ENCODE measurements around the gene COL18A1. TPM values are rescaled to one million over a fixed set of nuclear protein-coding genes. Genes with fewer than 3 reads are reported as not detected.

The COL18A1 gene
- total RNA-seq, 1 donor = 8.6 TPM

DNA sequence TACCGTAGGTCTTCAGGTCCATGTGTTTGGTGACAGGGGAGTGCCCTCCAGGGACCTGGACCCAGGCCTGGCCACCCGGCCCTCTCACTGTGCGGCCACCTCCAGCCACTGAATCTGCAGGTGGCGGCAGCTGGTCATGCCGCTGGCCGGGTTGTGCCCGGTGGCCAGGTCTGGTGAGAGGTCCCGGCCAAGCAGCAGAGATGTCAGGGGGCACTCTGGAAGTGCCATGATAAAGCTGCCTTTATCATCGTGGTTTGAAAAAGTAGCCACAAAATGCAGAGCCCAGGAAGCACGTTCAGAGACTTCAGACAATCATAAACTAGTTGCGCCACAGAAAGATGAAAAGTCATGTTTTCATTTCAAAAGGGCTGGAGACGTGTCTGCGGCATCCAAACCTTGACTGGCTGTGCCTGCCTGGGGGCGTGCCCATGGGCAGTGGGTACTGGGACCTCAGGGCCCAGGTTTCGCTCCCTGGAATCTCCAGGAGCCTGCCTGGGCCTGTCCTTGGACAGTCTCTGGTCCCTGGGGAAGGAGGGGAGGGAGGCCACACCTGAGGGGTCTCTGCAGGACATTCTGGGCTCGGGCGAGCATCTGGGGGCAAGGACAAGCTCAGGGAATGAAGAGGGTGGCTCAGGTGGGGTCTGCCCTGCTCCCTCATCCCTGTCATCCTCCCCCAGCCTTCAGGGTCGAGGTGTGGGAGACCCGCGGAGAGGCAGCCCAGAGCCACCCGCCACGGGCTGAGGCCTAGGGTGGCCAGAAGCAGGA is 44.9 kb downstream of the COL18A1 start:
- H3K27me3 ChIP-seq (ENCODE audit: insufficient read depth, low read length) = no peaks in the 10 kb centered on the region
- peaks cover 5% of the 10 kb centered on the region for H3K9me3 ChIP-seq (ENCODE audit: low read depth, low read length)
- H3K4me3 ChIP-seq (ENCODE audit: low read length) = no peak overlapping the region
- H3K4me1 ChIP-seq (ENCODE audit: insufficient read depth, low read length) = no peaks in the 10 kb centered on the region

DNA sequence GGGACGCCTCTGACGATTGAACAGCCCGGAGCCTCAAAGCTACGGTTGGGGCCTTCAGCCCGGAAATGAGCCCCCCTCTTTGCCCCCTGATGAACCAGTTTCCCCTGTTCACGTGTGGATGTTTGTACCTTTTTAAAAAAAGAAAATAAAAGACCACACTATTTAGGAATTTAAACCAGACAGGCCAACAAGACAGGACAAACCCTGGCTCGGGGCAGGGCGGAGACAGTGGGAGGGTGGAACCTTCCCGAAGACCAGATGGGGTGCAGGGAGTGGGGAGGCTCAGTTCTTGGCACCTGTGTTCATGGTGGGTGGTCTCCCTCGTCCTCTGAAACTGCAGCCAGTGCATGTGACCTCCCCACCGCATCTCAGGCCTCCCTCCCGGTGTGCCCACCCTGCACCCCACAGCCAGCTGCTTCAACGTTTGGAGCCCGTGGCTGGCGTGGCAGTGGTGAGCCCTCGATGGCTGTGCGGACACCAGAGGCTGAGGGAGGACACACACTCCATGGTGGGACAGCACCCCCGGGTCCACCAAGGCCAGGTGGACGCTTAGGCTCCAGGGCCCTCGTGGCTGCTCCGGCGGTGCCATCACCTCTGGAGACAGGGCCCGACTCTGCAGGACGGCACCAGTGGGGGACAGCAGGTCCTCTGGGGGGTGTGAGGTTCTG is 45.6 kb downstream of the COL18A1 start:
- Histone ChIP-seq H3K27me3 (ENCODE audit: insufficient read depth, low read length) (no peaks in the 10 kb centered on the region), H3K9me3 (ENCODE audit: low read depth, low read length) (peaks cover 5% of the 10 kb centered on the region), H3K4me1 (ENCODE audit: insufficient read depth, low read length) (no peaks in the 10 kb centered on the region), H3K4me3 (ENCODE audit: low read length) (no peak overlapping the region)

DNA sequence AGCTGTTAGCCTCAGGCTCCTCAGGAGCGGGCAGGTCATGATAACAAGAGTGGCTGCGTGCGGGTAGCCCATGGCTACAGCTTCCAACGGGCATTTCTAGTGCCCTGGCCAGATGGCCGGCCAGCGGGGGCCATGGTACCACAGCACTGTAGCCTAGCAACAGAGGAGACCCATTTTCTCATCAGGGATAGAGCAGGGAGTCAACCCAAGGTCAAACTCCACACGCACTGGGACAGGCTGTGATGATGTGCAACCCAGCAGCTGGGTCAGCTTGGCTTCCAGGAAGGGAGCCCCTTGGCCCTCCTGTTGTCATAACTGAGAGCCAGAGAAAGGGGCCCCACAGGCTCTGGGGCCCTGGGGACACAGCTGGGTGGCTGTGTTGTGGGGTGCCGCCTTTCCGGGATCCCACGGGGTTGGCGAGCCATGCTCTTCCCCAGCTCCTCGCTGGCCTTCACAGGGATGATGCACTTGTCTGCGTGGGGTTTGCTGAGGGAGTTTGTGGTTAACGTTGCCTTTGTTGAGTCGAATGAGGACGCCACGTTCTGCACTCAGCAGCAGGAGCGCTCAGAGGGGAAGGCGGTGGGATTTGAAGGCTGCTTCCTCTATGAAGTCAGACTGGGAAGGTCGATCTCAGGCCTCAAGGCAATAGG is 46.3 kb downstream of the COL18A1 start:
- Histone ChIP-seq H3K27me3 (ENCODE audit: insufficient read depth, low read length) (no peaks in the 10 kb centered on the region), H3K4me3 (ENCODE audit: low read length) (no peak overlapping the region), H3K4me1 (ENCODE audit: insufficient read depth, low read length) (no peaks in the 10 kb centered on the region), H3K9me3 (ENCODE audit: low read depth, low read length) (peaks cover 4% of the 10 kb centered on the region)

DNA sequence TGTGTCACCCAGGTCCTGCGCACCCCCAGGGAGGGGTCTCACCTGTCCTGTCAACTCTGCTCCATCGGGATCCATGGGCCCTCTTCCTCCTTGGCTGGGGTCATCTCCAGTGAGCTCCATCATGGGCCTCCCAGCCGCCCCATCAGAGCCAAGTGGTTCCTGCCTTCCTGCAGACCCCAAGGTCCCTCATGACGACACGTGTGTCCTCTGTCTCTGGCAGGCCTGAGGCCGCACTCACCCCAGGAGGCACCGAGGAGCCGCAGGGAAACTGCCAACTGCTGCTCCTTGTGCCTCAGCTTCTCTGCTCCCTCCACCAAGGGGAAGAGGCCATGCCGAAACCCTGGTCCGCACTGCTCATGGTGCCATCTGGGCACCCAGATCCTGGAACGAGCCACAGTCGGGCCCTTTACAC is 46.8 kb downstream of the COL18A1 start:
- no peak overlapping the region for H3K4me3 ChIP-seq (ENCODE audit: low read length)
- no peaks in the 10 kb centered on the region for H3K4me1 ChIP-seq (ENCODE audit: insufficient read depth, low read length)
- no peaks in the 10 kb centered on the region for H3K27me3 ChIP-seq (ENCODE audit: insufficient read depth, low read length)
- no peaks in the 10 kb centered on the region for H3K9me3 ChIP-seq (ENCODE audit: low read depth, low read length)

DNA sequence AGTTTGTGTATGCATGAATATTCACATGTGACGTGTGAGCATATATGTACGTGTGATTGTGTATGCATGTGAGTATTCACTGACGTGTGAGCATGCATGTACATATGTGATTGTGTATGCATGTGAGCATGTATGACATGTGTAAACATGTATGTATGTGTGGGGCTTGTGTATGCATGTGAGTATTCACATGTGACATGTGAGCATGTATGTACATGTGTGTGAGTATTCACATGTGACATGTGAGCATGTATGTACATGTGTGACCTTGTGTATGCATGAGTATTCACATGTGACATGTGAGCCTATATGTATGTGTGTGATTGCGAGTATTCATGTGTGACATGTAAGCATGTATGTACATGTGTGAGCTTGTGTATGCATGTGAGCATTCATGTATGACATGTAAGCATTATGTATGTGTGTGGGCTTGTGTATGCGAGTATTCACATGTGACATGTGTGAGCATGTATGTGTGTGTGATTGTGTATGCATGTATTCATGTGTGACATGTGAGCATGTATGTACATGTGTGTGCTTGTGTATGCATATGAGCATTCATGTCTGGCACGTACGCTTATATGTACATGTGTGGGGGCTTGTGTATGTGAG is 47.8 kb downstream of the COL18A1 start:
- H3K4me1 ChIP-seq (ENCODE audit: insufficient read depth, low read length) = no peaks in the 10 kb centered on the region
- H3K27me3 ChIP-seq (ENCODE audit: insufficient read depth, low read length) = no peaks in the 10 kb centered on the region
- H3K9me3 ChIP-seq (ENCODE audit: low read depth, low read length) = no peaks in the 10 kb centered on the region
- H3K4me3 ChIP-seq (ENCODE audit: low read length) = no peak overlapping the region

DNA sequence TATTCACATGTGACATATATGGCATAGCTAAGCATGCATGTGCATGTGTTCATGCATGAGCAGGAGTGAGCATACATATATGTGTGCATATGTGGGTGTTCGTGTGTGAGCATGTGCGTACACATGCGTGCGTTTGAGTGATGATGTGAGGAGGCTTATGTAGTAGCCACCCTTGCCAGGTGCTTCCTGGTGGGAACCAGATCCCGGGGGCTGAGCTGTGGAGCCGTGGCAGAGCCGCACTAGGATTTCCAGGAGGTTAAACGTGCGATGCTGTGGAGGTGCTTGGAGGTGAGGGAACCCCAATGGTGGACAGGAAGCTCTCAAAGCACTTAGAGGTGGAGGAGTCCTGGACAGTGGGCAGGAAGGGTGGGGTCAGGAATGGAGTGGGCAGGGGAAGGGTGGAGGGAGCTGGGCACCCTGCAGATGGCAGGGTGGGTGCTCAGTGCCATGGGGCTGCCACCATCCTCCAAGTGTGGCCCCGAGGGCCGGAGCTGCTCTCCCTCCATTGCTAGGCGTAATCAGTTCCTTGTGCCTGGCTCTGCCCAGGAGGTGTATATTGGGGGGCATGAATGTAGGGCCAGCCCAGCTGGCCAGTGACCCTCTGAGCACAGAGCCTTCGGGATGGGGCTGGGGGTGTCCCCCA is 48.5 kb downstream of the COL18A1 start:
- H3K9me3 ChIP-seq (ENCODE audit: low read depth, low read length) = no peaks in the 10 kb centered on the region
- H3K4me1 ChIP-seq (ENCODE audit: insufficient read depth, low read length) = no peaks in the 10 kb centered on the region
- no peaks in the 10 kb centered on the region for H3K27me3 ChIP-seq (ENCODE audit: insufficient read depth, low read length)
- no peak overlapping the region for H3K4me3 ChIP-seq (ENCODE audit: low read length)

DNA sequence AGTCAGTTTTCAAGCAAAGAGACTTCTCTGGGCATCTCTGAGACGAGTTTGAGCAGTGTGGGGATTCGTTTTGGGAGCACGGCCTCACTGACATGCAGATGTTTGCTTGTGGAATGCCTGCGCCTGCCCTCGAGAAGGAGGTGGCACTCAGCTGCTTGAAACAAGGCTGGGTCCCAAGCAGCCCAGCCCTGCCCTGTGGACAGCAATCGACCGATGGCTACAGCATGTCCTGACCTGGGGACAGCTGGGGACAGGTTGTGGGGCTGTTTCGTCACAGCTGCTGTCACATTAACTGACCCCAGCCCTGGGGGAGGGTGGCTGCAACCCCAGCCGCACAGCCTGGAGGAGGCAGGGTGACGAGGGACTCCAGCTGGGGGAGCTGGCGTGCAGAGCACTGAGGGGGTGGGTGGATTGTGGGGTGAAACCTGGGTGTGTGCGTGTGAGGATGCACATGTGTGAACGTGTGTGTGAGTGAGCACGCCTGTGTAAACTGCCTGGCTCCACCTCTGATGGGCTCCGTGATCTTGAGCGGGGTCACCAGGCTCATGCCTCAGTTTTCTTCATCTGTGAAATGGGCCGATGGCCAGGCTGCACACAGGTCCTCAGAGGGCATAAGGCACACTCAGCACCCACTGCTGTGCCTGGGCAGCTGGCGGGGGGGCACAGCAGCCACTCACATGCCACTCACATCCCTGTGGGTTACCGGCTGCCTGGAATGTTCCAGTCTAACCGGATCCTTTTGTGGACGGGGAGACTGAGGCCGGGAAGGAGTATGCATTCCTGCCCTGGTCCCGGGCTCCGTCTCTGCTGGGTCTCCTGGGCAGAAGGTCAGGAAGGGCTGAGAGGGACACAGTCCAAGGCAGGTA is 49.3 kb downstream of the COL18A1 start:
- Histone ChIP-seq H3K27me3 (ENCODE audit: insufficient read depth, low read length) (no peaks in the 10 kb centered on the region), H3K4me1 (ENCODE audit: insufficient read depth, low read length) (no peaks in the 10 kb centered on the region), H3K4me3 (ENCODE audit: low read length) (no peak overlapping the region), H3K9me3 (ENCODE audit: low read depth, low read length) (no peaks in the 10 kb centered on the region)

DNA sequence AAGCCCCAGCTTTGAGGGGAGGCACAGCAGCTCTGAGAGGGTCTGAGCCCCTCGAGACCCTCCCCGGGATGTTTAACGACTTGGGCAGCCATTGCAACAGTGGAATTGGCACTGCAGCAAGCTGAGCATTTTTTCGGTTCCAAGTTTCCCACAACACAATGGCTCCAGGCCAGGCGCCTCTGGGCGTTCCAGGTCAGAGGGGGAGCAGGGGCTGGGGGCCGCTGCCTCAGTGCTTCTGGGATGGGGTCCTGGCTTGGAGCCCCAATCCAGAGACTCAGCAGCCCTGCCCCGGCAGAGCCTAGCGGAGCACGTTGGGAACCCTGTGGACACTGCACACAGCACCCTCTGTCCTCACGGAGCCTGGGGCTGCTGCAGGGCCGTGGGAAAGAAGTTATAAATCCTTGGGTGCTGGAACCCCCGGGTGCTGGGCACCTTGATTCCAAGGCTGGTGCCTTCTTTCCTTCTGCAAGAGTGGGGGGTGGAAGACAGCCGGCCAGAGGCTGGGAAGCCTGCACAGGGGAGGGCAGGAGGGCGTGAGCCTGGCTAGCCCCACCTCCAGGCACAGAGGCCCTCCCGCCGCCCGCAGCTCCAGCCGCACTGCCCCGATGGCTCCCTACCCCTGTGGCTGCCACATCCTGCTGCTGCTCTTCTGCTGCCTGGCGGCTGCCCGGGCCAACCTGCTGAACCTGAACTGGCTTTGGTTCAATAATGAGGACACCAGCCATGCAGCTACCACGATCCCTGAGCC is 50.1 kb downstream of the COL18A1 start:
- Histone ChIP-seq H3K9me3 (ENCODE audit: low read depth, low read length) (no peaks in the 10 kb centered on the region), H3K27me3 (ENCODE audit: insufficient read depth, low read length) (no peaks in the 10 kb centered on the region), H3K4me3 (ENCODE audit: low read length) (no peak overlapping the region), H3K4me1 (ENCODE audit: insufficient read depth, low read length) (no peaks in the 10 kb centered on the region)

DNA sequence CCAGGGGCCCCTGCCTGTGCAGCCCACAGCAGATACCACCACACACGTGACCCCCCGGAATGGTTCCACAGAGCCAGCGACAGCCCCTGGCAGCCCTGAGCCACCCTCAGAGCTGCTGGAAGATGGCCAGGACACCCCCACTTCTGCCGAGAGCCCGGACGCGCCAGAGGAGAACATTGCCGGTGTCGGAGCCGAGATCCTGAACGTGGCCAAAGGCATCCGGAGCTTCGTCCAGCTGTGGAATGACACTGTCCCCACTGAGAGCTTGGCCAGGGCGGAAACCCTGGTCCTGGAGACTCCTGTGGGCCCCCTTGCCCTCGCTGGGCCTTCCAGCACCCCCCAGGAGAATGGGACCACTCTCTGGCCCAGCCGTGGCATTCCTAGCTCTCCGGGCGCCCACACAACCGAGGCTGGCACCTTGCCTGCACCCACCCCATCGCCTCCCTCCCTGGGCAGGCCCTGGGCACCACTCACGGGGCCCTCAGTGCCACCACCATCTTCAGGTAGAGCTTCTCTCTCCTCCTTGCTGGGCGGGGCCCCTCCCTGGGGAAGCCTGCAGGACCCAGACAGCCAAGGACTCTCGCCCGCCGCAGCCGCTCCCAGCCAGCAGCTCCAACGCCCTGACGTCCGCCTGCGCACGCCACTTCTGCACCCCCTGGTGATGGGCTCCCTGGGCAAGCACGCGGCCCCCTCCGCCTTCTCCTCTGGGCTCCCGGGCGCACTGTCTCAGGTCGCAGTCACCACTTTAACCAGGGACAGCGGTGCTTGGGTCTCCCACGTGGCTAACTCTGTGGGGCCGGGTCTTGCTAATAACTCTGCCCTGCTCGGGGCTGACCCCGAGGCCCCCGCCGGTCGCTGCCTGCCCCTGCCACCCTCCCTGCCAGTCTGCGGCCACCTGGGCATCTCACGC is 51.0 kb downstream of the COL18A1 start:
- no peaks in the 10 kb centered on the region for H3K27me3 ChIP-seq (ENCODE audit: insufficient read depth, low read length)
- no peak overlapping the region for H3K4me3 ChIP-seq (ENCODE audit: low read length)
- no peaks in the 10 kb centered on the region for H3K4me1 ChIP-seq (ENCODE audit: insufficient read depth, low read length)
- H3K9me3 ChIP-seq (ENCODE audit: low read depth, low read length) = no peaks in the 10 kb centered on the region

DNA sequence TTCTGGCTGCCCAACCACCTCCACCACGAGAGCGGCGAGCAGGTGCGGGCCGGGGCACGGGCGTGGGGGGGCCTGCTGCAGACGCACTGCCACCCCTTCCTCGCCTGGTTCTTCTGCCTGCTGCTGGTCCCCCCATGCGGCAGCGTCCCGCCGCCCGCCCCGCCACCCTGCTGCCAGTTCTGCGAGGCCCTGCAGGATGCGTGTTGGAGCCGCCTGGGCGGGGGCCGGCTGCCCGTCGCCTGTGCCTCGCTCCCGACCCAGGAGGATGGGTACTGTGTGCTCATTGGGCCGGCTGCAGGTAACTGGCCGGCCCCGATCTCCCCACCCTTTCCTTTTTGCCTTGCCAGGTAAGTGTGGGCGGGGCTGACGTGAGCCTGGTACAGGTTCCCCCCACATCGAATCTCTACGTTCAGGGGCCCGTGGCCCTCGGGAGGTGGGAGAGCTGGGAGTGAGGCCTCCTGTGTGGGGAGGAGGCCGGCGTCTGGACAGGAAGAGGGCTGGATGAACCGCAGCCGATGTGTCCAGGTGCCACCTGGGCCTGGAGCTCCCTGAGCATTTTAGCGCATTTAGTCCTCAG is 51.7 kb downstream of the COL18A1 start:
- no peaks in the 10 kb centered on the region for H3K4me1 ChIP-seq (ENCODE audit: insufficient read depth, low read length)
- H3K4me3 ChIP-seq (ENCODE audit: low read length) = no peak overlapping the region
- H3K27me3 ChIP-seq (ENCODE audit: insufficient read depth, low read length) = no peaks in the 10 kb centered on the region
- no peaks in the 10 kb centered on the region for H3K9me3 ChIP-seq (ENCODE audit: low read depth, low read length)

DNA sequence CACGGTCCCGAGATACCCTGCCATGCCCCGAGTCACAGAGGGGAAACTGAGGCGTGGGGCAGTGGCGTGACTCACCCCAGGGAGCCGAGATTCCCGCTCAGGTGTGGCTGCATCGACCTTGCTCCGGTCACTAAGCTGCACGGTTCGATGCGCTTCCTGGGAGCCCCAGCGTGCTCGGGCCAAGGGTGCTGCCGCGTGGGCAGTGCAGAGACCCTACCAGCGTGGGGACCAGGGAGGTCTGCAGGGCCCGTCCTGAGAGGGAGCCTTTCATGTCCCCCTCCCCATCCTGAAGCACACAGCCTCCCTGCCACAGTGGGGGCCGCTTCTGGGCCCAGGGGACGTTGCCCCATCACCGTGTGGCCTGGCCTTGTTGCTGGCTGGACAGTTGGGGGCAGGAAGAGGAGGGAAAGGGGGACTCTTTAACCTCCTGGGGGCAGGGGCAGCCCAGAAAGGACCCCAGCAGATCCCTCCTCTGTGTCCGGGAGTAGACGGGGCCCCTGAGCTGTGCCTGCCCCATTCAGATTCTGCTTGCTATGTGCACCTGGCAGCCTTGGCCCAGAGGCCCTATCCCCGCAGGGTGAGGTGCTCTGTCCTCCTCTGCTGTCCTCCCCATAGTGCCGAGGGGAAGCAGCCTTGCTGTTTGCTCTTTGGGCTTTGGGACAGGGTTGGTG is 52.3 kb downstream of the COL18A1 start:
- no peaks in the 10 kb centered on the region for H3K9me3 ChIP-seq (ENCODE audit: low read depth, low read length)
- H3K4me1 ChIP-seq (ENCODE audit: insufficient read depth, low read length) = no peaks in the 10 kb centered on the region
- no peaks in the 10 kb centered on the region for H3K27me3 ChIP-seq (ENCODE audit: insufficient read depth, low read length)
- no peak overlapping the region for H3K4me3 ChIP-seq (ENCODE audit: low read length)

DNA sequence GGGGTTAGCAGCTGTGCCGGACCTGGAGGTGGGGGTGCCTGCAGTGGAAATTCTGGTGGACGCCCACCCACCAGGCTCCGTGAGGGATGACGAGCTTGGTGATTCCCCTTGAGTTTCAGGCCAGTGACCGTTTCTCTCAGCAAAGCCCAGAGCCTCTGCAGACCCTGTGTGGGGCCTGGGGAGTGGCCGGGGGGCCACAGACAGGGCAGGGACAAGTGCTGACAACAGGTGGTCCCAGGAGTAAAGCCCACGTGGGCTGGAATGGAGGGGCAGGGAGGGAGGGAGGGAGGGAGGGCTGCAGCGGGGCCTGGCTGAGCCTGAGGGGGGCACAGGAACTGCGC is 52.8 kb downstream of the COL18A1 start:
- no peaks in the 10 kb centered on the region for H3K4me1 ChIP-seq (ENCODE audit: insufficient read depth, low read length)
- no peaks in the 10 kb centered on the region for H3K9me3 ChIP-seq (ENCODE audit: low read depth, low read length)
- H3K4me3 ChIP-seq (ENCODE audit: low read length) = no peak overlapping the region
- no peaks in the 10 kb centered on the region for H3K27me3 ChIP-seq (ENCODE audit: insufficient read depth, low read length)
